NOMO-1 treated with dmso at 0.1 percent for 144 hours (cell line): ENCODE measurements around the gene URM1.
A peak's percentile ranks its signal among the peaks of the same experiment; 100 is the strongest.

Experiments used
- DNase-seq: peaks from one replicate; lab custom pipeline; 2025; ENCODE audit not compliant: unreplicated experiment; lab: John Stamatoyannopoulos, UW

Gene URM1

GRCh38 chr9:128424268-128424780 is 53.1 kb downstream of the URM1 start:
- no peak for DNase-seq

- no peak for DNase-seq
These were observed 57.7 kb downstream of the URM1 start for GRCh38 chr9:128428644-128429512.

- no peak for DNase-seq
These were observed 58.4 kb downstream of the URM1 start for GRCh38 chr9:128429513-128430086.

- no peak for DNase-seq
These were observed 60.0 kb downstream of the URM1 start for GRCh38 chr9:128431207-128431606.

GRCh38 chr9:128434340-128434739 is 63.2 kb downstream of the URM1 start:
- DNase-seq, result no peak

- DNase-seq, result no peak
These were observed 64.4 kb downstream of the URM1 start for GRCh38 chr9:128435611-128436010.

- DNase-seq, result peak; percentile 60
These were observed 67.4 kb downstream of the URM1 start for GRCh38 chr9:128438343-128439109.

GRCh38 chr9:128439273-128439672 is 68.1 kb downstream of the URM1 start:
- DNase-seq, result no peak
